GM21367 (cell line): ENCODE data around the gene TEDDM1.
"Not testable (repeated sequence)": the region's sequence is repeated elsewhere in the genome, so short reads cannot be mapped to it uniquely, and the experiment has no call there.

Experiments used
- ATAC-seq: cut with Tn5 transposase; IDR thresholded peaks from one replicate; pipeline ENCODE4 v1.9.1; 2021; ENCODE audit not compliant: unreplicated experiment

TEDDM1 gene

DNA sequence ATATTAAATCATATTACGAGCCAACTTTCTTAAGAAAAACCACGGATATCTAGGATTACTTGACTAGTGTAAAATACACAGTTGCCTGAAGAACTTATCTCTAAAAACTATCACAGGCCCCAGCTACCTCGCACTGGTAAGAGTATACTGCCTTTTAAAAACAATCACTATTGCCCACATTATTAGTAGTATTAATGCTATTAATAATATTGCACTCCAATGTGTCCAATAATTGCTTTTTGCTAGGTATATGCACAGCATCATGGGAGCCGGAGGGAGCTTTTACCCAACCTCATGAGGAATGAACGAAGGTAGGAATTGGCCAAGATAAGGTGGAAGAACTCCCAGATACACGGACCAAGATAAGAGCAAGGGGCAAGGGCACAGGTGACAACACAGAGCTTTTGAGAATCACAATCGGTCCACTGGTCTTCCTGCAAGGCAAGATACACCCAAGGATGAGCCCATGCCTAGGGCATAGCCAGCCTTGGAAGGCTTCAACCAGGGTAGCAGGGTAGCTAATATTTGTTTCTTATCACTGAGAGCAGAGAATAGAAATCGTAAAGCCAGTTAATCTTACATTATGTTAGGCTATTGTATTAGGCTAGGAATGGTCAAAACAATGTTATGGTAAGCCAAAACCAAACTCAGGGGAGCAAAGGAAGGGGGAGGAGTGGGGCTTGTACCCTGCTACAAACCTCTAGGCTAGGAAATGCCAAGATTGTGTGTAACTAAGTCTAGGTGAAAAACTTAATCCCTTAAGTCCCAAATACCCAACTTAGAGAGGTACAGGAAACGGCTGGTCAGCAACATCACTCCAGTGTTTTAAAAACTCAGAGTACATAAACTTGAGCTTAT lies 18.3 kb downstream of the TEDDM1 start:
- no peak for ATAC-seq

DNA sequence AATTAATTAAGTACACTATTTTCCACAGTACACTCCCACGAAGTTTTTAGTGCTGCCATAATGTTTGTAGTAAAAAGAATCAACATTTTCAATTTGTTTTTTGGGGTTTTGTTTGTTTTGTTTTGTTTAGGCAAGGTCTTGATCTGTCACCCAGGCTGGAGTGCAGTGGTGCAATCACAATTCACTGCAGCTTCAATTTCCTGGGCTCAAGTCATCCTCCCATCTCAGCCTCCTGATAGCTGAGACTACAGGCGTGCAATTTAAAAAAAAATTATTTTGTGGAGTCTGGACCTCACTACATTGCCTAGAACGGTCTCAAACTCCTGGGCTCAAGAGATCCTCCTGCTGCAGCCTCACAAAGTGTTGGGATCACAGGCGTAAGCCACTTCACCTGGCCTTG lies 20.3 kb downstream of the TEDDM1 start:
- ATAC-seq = no peak

DNA sequence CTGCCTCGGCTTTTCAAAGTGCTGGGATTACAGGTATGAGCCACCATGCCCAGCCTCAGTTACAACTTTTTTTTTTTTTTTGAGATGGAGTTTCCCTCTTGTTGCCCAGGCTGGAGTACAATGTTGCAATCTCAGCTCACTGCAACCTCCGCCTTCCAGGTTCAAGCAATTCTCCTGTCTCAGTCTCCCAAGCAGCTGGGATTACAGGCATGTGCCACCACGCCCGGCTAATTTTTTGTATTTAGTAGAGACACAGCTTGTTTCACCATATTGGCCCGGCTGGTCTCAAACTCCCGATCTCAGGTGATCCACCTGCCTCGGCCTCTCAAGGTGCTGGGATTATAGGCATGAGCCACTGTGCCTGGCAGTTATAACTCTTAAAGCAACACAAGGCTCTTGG lies 20.7 kb downstream of the TEDDM1 start:
- not testable (repeated sequence) for ATAC-seq

DNA sequence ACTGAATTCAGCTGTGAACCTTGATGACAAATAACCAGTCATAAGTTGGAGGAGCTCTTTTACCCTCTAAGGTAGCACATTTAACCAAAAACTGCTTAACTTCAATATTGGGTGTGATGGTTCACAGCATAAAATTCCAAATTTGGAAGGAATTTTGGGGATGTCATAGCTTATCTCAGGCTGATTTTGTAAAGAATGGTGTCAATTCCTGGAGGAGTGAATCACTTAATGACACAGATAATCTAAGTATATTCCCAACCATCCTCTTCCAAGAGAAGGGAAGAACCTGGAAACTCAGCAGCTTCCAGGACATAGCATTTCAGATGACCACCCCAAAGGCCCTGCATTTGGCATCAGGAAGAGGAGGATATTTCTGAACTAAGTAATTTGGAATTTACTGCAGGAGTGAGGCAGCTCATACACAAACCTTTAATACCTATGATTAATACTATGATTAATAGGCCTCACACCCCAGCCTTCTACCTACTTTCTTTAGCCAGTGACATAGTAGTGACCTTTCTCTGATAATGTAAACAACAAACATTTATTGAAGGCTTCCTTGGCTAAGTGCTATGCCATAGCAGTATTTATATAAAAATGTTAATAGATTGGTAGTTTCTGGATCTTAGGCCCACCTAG lies 23.4 kb downstream of the TEDDM1 start:
- ATAC-seq = no peak

DNA sequence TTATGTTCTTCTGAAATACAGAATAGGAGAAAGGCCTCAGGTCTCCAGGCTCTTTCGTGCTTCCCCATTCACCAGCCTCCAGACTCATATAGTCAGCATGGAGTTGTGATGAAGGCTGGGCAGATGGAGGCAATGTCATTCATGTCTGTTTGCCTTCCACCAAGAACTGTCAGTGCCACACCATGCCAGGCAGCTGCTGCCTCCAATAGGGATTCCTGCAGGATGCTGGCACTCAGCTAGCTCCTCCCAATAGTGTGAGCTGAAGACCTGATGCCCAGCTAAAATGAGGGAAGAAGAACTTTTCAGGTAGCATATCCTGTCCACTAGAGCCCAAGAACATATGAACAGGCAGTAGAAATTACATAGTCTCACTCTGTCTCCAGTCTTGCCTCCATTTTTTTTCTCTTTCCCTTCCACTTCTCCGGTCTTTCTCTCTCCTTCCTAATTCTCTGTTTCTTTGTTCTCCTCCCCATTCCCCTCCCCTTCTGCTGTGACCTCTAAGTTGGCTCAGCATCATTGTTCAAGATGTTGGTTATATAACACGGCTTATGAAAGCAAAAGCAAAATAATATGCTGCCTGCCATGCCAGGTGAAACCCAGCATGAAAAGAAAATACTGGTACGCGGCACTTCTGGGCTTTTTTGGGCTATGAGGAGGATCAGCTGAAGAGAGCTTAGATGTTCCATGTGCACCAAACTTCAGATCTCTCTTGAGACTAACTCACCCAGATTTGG lies 26.2 kb downstream of the TEDDM1 start:
- no peak for ATAC-seq

DNA sequence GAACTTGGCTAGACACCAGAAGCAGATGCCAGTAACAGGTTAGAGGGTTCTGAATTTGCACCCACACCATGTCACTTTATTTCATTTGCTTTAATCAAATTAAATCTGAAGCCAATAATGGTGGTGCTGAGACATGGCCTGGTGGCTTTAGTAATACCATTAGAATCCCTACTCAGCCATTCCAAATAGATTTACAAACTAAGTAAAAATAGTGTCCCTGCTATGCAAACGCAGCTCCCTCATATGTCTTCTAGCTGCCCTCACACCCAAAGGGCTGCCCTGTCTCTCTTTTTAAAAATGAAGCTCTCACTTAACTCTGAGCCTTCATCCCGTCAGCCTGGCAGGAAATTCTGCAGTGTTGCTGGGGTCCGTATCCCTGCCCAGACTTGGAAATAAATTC lies 29.9 kb downstream of the TEDDM1 start:
- ATAC-seq = no peak

DNA sequence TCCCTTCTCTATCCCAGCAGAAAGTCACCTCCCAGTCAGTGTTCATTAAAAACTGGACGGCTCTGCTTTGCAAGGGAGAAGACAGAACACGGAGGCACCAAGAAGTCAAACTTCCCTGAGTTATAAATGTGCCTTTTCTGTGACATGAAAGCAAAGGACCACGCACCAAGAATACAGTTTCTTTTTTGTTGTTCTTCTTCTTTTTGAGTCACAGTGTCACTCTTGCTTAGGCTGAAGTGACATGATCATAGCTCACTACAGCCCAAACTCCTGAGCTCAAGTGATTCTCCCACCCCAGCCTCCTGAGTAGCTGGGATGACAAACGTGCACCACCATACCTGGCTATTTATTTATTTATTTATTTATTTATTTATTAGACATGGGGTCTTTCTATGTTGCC lies 31.6 kb downstream of the TEDDM1 start:
- no peak for ATAC-seq

DNA sequence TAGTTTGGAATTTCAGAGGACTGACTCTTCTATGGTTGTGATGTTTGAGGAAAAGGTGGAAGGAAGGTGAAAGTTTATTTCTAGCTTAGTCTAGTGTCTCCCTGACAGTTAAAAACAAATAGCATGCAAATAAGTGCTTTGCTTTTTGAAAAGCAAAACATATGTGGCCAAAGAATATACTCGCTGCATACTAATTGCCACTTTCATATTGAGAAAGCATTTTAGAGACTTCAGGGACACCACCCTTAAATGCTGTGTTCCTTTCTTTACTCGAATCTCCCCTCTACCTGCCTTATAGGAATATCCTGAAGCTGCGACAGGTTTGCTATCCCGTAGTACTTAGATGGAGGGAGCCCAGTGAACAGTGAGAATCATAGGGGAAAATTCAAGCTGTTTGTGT lies 32.1 kb downstream of the TEDDM1 start:
- no peak for ATAC-seq

DNA sequence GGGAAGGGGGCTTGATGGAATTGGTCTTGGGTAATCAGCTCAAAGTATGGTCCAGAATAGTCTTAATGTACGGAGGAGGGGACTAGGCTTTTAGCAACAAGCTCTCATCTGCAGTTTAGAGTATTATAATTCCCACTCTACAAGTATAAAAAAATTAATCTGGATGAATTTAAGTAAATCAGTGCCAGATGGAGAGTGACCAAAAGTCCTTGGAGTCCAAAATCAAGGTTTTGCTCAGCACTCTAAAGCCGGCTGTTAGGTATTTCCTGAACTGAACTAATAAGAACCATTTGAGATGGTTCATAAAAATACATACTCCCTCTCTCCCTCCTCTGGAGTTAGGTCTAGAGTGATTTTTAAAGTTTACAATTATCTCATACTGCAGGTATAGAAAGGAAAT lies 32.5 kb downstream of the TEDDM1 start:
- ATAC-seq = no peak

DNA sequence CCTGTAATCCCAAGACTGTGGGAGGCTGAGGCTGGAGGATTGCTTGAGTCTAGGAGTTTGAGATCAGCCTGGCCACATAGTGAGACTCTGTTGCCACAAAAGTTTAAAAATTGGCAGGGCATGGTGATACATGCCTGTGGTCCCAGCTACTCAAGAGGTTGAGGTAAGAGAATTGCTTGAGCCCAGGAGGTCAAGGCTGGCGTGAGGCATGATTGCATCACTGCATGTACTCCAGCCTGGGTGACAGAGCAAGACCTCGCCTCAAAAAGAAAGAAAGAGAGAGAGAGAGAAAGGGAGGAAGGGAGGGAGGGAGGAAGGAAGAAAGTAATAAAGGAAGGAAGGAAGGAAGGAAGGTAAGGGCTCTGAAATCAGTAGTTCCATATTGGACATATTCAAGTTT lies 33.9 kb downstream of the TEDDM1 start:
- no peak for ATAC-seq

DNA sequence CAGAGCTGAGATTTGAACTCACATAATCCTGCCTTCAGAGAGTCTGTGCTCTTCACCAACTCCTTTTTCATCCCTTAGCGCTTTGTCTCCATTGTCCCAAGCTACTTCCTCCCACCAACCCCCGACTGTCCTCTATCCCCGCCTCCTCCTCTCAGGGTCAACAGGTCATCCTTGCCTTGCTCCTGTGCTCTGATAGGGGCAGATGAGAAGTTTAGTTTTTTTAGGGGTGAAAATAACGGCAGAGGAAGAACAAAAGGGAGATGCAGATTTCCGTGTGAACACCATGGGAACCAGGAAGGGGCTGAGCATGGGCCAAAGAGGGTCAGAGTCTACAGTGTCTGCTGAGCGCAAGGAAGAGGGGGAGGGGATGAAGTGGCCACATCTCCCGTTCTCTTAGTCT lies 40.8 kb downstream of the TEDDM1 start:
- ATAC-seq = no peak

DNA sequence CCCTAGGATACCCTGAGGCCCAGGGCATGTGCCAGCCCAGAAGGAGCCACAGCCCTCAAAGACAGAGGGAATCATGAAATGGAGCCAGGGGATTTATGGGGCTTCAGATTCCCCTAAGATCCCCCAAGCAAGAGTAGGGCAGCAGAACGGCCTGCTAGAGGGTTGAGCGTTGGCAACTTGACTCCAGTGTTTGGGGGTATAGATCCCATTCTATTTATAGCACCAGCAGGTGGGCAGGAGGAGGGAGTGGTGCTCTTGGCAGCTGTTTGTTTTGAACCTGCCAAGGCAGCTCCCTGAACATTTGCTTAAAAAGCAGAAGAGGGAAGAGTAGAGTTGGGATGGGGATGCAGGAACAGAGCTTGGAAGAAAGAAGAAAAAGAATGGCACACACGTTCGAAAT lies 42.6 kb downstream of the TEDDM1 start:
- ATAC-seq = no peak

DNA sequence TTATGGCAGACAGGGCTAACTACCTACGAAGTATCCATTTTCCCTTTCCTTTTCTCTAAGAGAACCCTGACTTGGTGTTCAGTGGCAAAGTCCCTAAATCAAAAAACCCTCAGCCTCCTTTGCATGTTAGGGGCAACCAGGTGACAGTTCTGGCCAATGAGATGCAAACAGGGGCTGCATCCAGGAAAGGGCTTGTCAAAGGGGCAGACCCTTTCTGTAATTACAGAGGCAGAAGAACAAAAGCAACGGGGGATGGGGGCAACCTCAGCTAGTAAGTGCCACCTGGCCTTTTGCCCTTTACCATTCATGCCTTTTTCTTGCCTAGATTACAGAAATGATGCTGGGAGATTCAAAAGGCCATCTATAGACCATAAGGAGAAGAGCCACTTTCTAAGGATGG lies 43.3 kb downstream of the TEDDM1 start:
- ATAC-seq = no peak

DNA sequence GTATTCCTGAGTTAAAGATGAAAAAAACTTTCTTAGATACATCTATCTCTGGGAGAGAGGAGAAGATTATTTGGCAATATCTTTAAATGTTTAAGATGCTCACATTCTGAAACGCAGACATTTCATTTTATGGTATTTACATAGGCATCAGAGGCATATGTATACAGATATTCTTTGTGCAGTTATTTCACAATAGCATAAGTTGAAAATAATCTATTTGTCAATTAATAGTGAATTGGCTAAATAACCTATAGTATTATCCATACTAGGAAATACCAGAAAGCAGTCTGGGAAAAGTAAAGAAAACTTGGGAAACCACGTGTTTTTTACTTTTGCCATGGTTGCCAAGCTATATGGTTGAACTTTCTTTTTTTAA lies 44.8 kb downstream of the TEDDM1 start:
- ATAC-seq = no peak

DNA sequence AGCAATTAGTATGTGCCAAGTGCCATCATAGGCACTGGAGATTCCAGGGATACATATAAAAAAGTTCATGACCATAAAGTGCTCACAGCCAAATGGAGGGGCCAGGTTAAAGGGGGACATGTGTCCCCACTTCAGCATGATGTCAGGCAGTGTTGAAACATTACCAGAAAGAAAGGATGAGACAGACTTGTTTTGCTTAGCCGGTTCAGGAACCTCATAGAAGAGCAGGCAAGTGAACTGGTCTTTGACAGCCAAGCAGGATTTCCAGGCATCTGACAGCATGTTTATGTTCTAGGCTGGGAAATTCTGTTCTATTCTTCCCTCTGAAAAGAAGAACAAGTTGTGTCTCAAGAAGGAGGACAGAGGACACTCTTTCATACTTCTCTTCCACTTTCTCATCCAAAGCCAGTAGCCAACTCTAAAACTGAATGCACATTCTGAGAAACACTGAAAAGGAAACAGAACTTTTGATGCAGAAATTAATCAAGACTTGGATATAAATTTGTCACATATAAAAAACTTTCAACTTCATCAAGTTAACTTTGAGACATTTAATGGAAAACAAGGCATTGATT lies 48.6 kb downstream of the TEDDM1 start:
- no peak for ATAC-seq

DNA sequence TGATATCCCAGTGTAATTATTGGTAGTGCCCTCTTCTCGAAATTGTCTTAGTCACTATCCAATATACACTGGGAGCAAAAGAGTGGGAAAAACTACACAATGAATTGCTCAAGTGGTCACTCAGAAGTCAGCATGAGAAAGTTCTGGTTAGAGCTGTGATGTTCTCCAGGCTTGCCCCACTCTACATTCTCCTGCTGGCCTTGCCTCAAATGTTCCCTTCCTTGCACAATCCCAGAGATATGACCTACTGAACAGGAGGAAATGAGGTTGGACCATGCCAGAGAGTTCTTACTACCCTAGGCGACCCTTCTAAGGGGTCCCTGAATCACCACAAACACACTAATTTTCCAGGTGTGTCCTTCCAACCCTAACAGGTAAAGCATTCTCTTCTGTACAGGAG lies 49.6 kb downstream of the TEDDM1 start:
- ATAC-seq = no peak

DNA sequence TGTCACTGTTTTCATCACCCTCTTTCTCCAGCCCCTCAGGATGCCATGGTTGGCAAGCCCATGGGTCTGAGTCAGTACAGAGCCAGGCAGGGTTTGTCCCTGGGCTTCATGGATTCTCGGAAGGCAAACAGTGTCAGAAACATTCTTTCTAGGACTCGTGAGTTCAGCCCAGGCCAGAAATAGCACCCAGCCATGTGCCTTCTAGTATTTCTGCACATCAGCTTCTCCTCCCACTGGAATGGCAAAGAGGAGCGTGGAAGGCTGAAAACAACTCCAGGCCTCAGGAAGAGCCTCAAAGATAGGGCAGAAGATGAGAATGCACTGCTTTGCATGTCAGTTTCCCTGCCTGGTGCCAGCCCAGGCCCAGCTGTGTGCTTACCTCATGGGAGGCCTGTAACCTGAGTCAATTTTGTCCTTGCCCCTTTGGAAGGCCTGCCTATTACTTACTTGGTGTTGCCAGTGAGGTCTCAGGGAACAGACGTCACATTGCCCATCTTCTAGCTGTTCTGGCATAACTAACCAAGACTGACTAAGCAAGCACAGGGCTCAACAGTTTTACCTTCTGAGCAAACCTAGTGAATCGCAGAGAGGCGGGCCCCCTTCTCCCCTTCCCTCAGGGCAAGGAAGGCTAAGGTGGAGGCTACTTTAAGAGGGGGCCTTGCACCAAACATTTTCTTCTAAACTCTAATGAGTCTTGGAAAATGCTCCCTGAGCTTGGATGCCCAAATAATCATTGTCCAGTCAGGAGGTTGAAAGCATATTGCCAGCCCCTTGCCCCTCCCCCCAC lies 51.3 kb downstream of the TEDDM1 start:
- ATAC-seq = no peak
